SK-N-SH (cell line): ENCODE data around the gene RAI1. TPM values are rescaled to one million over a fixed set of nuclear protein-coding genes. Genes with fewer than 3 reads are reported as not detected.

ENCODE experiments used
- CTCF ChIA-PET: fragments of 300-600, 350-600 bp; formaldehyde crosslinking; extraction: SDS; loops from one replicate; lab custom pipeline; 2021; lab: Yijun Ruan, JAX
- POLR2A ChIA-PET: fragments of 350-600 bp; sonication (Branson Sonifier 250); formaldehyde crosslinking; extraction: SDS; loops from one replicate; lab custom pipeline; 2020; ENCODE audit warnings: antibody characterized with exemption, inconsistent platforms; lab: Yijun Ruan, JAX
- DNase-seq: peaks from one replicate; pipeline ENCODE4 v3.0.0; 2012
- H2AFZ ChIP-seq: fragments of 200-600 bp; sonication (generic); 2 replicates; pipeline ENCODE4 v1.8.1; 2016; ENCODE audit warnings: antibody characterized with exemption, mild to moderate bottlenecking, low read depth
- H3F3A ChIP-seq: fragments of 200-600 bp; sonication (generic); replicated peaks from 2 replicates; pipeline ENCODE3; 2016; ENCODE audit warnings: antibody characterized with exemption, mild to moderate bottlenecking; ENCODE audit not compliant: insufficient read depth
- H3K27ac ChIP-seq, 2 experiments: fragments of 200-500 bp in 1 of 2; fragments of 200-600 bp in 1 of 2; sonication (Bioruptor generic) in 1 of 2; sonication (generic), shearing (Covaris generic) in 1 of 2; 2 replicates each; pipeline versions ENCODE4 v1.5.1 to v1.6.1; 2014 to 2016; ENCODE audit warnings: low read depth in 2 of 2, inconsistent platforms in 1 of 2, low read length in 1 of 2, mild to moderate bottlenecking in 1 of 2, mixed read lengths in 1 of 2
- H3K27me3 ChIP-seq: fragments of 200-600 bp; sonication (generic), shearing (Covaris generic); 2 replicates; pipeline ENCODE4 v1.6.1; 2016; ENCODE audit warnings: mixed run types; ENCODE audit not compliant: insufficient read depth
- H3K36me3 ChIP-seq, 2 experiments: fragments of 200-500 bp in 1 of 2; fragments of 200-600 bp in 1 of 2; sonication (Bioruptor generic) in 1 of 2; sonication (generic) in 1 of 2; replicated peaks in 1 of 2; 2 replicates each; pipeline versions ENCODE3 to v1.5.1; 2014 to 2016; ENCODE audit warnings: low read length in 1 of 2, mild to moderate bottlenecking in 1 of 2; ENCODE audit not compliant: insufficient read depth in 2 of 2, control insufficient read depth in 1 of 2
- H3K4me1 ChIP-seq, 2 experiments: fragments of 200-500 bp in 1 of 2; fragments of 200-600 bp in 1 of 2; sonication (Bioruptor generic) in 1 of 2; sonication (generic), shearing (Covaris generic) in 1 of 2; 2 replicates each; pipeline versions ENCODE4 v1.5.1 to v1.6.1; 2014 to 2016; ENCODE audit warnings: low read depth in 1 of 2, low read length in 1 of 2, mixed run types in 1 of 2; ENCODE audit not compliant: insufficient read depth in 2 of 2, control insufficient read depth in 1 of 2
- H3K4me2 ChIP-seq: fragments of 200-600 bp; sonication (generic), shearing (Covaris generic); 2 replicates; pipeline ENCODE4 v1.6.1; 2017; ENCODE audit warnings: mixed run types
- H3K4me3 ChIP-seq, 2 experiments: fragments of 200-500 bp in 1 of 2; fragments of 200-600 bp in 1 of 2; sonication (Bioruptor generic) in 1 of 2; sonication (generic), shearing (Covaris generic) in 1 of 2; 2 replicates each; pipeline versions ENCODE4 v1.5.1 to v1.8.1; 2014 to 2016; ENCODE audit warnings: low read depth in 2 of 2, inconsistent platforms in 1 of 2, low read length in 1 of 2, mild to moderate bottlenecking in 1 of 2, mixed read lengths in 1 of 2, moderate library complexity in 1 of 2
- H3K79me2 ChIP-seq: fragments of 200-600 bp; sonication (generic); 2 replicates; pipeline ENCODE4 v1.8.1; 2017; ENCODE audit warnings: mild to moderate bottlenecking; ENCODE audit not compliant: insufficient read depth
- H3K9ac ChIP-seq: fragments of 200-600 bp; sonication (generic); 2 replicates; pipeline ENCODE4 v1.6.1; 2017; ENCODE audit warnings: mixed run types
- H3K9me2 ChIP-seq: fragments of 200-600 bp; sonication (generic); 2 replicates; pipeline ENCODE4 v1.6.1; 2017; ENCODE audit warnings: mixed run types
- H3K9me3 ChIP-seq: fragments of 200-600 bp; sonication (generic); 2 replicates; pipeline ENCODE4 v1.6.1; 2017; ENCODE audit warnings: mixed run types, mild to moderate bottlenecking, moderate library complexity
- H4K20me1 ChIP-seq: fragments of 200-600 bp; sonication (generic); 2 replicates; pipeline ENCODE4 v1.6.1; 2017; ENCODE audit warnings: mild to moderate bottlenecking, mixed run types; ENCODE audit not compliant: insufficient read depth
- CHD2 ChIP-seq: fragments of 150-350 bp; IDR thresholded peaks from 2 replicates; pipeline ENCODE4 v1.6.1; 2018; ENCODE audit warnings: low read length; ENCODE audit not compliant: partially characterized antibody
- ELF1 ChIP-seq: IDR thresholded peaks from 2 replicates; pipeline ENCODE4 v1.4.0; 2012
- EP300 ChIP-seq, 2 experiments: IDR thresholded peaks; 2 replicates each; pipeline versions ENCODE4 v1.4.0 to v1.6.1; 2012; ENCODE audit warnings: borderline replicate concordance in 1 of 2, low read depth in 1 of 2, low read length in 1 of 2
- FOSL2 ChIP-seq: IDR thresholded peaks from 2 replicates; pipeline ENCODE4 v1.4.0; 2012; ENCODE audit warnings: low read depth, mild to moderate bottlenecking, moderate library complexity, borderline replicate concordance
- FOXJ3 ChIP-seq: sonication (generic); formaldehyde crosslinking; IDR thresholded peaks from 2 replicates; pipeline ENCODE4 v1.5.1; 2020; ENCODE audit warnings: mild to moderate bottlenecking, missing genetic modification reagents
- GATA2 ChIP-seq: sonication (generic); formaldehyde crosslinking; IDR thresholded peaks from 2 replicates; pipeline ENCODE4 v1.5.0; 2020; ENCODE audit warnings: mild to moderate bottlenecking, missing genetic modification reagents
- IRF3 ChIP-seq: fragments of 150-350 bp; IDR thresholded peaks from 2 replicates; pipeline ENCODE4 v1.6.1; 2016; ENCODE audit warnings: mild to moderate bottlenecking, low read depth, low read length
- MEF2A ChIP-seq: IDR thresholded peaks from 2 replicates; pipeline ENCODE4 v1.4.0; 2012; ENCODE audit warnings: low read depth, borderline replicate concordance
- MXI1 ChIP-seq: IDR thresholded peaks from 2 replicates; pipeline ENCODE4 v1.6.1; 2012; ENCODE audit warnings: mild to moderate bottlenecking, low read depth, low read length, improper control_type of control experiment
- PBX3 ChIP-seq: IDR thresholded peaks from 2 replicates; pipeline ENCODE4; 2012
- RCOR1 ChIP-seq: fragments of 150-350 bp; IDR thresholded peaks from 2 replicates; pipeline ENCODE4 v1.6.1; 2017; ENCODE audit warnings: antibody characterized with exemption, low read length
- RFX5 ChIP-seq: IDR thresholded peaks from 2 replicates; pipeline ENCODE4 v1.6.1; 2012; ENCODE audit warnings: mild to moderate bottlenecking, improper control_type of control experiment, low read length
- RXRA ChIP-seq: IDR thresholded peaks from 2 replicates; pipeline ENCODE4 v1.4.0; 2012; ENCODE audit warnings: low read depth, mild to moderate bottlenecking, borderline replicate concordance
- SIN3A ChIP-seq: IDR thresholded peaks from 2 replicates; pipeline ENCODE4 v1.6.1; 2012; ENCODE audit warnings: low read depth, mild to moderate bottlenecking, low read length, moderate library complexity, borderline replicate concordance
- SMC3 ChIP-seq: IDR thresholded peaks from 2 replicates; pipeline ENCODE4 v1.6.1; 2012; ENCODE audit warnings: low read depth, low read length, improper control_type of control experiment
- TCF12 ChIP-seq: IDR thresholded peaks from 2 replicates; pipeline ENCODE4 v1.4.0; 2012
- USF1 ChIP-seq: IDR thresholded peaks from 2 replicates; pipeline ENCODE4 v1.4.0; 2012; ENCODE audit warnings: low read depth, borderline replicate concordance
- ZBTB33 ChIP-seq: IDR thresholded peaks from 2 replicates; pipeline ENCODE4 v1.4.0; 2012; ENCODE audit warnings: low read depth, borderline replicate concordance
- WGBS: methylation state at CpG from one replicate; pipeline ENCODE4 v1.1.6; 2017; ENCODE audit warnings: low lambda C conversion rate; 5-methylcytosine and 5-hydroxymethylcytosine counted together
- polyA plus RNA-seq, 3 experiments: library from polyadenylated mRNA; depleted of rRNA; stranded (reverse); fragments of >200 nt; gene quantifications; 2 replicates each; pipeline ENCODE4 v1.2.3, GENCODE V29; 2012
- TF ChIP-seq, protein P1 (sequence below): fragments of 150-350 bp; IDR thresholded peaks from 2 replicates; pipeline ENCODE4 v1.6.1; 2017; ENCODE audit warnings: antibody characterized with exemption, low read length, low read depth, borderline replicate concordance

Gene RAI1
- polyA plus RNA-seq, 1 of the 3 experiments (the other 2 are of a cell fraction): 4.7 TPM

- no peaks in the 10 kb centered on the region for H3K9me2 ChIP-seq
- H3K36me3 ChIP-seq: no peaks in the 10 kb centered on the region
- H3K27me3 ChIP-seq: no peaks in the 10 kb centered on the region
- H3K4me2 ChIP-seq: no peak overlapping the region
- peaks cover 15 to 68% of the 10 kb centered on the region in 2 experiments; a peak in 3 of 4 replicates for H3K4me1 ChIP-seq
- ChIA-PET CTCF (interaction anchor here (0.7 to 2.6 kb wide), 15 partner anchors 10 to 162 kb away, joined by 3 to 10 read pairs (median 3); no protein-coding TSS in a partner anchor), POLR2A (interaction anchor here (1.1 kb wide), 1 partner anchor 13 kb away, joined by 3 read pairs; no protein-coding TSS in a partner anchor)
- no peak overlapping the region for H3K9ac ChIP-seq
- H2AFZ ChIP-seq: no peak overlapping the region
- H4K20me1 ChIP-seq: peaks cover 92% of the 10 kb centered on the region
- TF ChIP-seq ELF1: no peak
- no peak for TF ChIP-seq EP300 (IDR thresholded peaks at IDR 0.05; ENCODE audit: borderline replicate concordance in 1 of 2, low read depth in 1 of 2, low read length in 1 of 2)
- TF ChIP-seq FOXJ3 (CRISPR knock-in tag): no peak
- TF ChIP-seq, protein P1, sequence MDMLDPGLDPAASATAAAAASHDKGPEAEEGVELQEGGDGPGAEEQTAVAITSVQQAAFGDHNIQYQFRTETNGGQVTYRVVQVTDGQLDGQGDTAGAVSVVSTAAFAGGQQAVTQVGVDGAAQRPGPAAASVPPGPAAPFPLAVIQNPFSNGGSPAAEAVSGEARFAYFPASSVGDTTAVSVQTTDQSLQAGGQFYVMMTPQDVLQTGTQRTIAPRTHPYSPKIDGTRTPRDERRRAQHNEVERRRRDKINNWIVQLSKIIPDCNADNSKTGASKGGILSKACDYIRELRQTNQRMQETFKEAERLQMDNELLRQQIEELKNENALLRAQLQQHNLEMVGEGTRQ: no peak
- TF ChIP-seq CHD2: no peak
- no peak for TF ChIP-seq ZBTB33
- no peak for TF ChIP-seq GATA2 (CRISPR knock-in tag)
- no peak for TF ChIP-seq IRF3
- TF ChIP-seq RFX5: no peak
- TF ChIP-seq RCOR1: no peak
- no peak for TF ChIP-seq USF1
- TF ChIP-seq TCF12: no peak
- no peak for TF ChIP-seq PBX3
- no peak for TF ChIP-seq SIN3A
- TF ChIP-seq SMC3: no peak
- no peak for TF ChIP-seq RXRA
- no peak for TF ChIP-seq MEF2A
- TF ChIP-seq FOSL2: no peak
- no peak for TF ChIP-seq MXI1
- no peak for DNase-seq
- peaks cover 73% of the 10 kb centered on the region for H3K79me2 ChIP-seq
- H3K27ac ChIP-seq: no peak overlapping the region; a peak in 1 of 4 replicates
- H3F3A ChIP-seq: peaks cover 12% of the 10 kb centered on the region
- H3K4me3 ChIP-seq: no peak overlapping the region
- no peaks in the 10 kb centered on the region for H3K9me3 ChIP-seq
- WGBS: 86% methylated on average over 5 of the region's 10 CpGs
These were observed 47.4 kb downstream of the RAI1 start for GRCh38 chr17:17728550-17729251.
